NOMO-1 treated with DMSO at 0.1 percent for 48 hours (cell line): ENCODE results near the gene PHACTR1.
"Not testable (repeated sequence)": the region's sequence is repeated elsewhere in the genome, so short reads cannot be mapped to it uniquely, and the experiment has no call there.

ENCODE experiments used
- DNase-seq: peaks from one replicate; lab custom pipeline; 2025; ENCODE audit not compliant: unreplicated experiment; lab: John Stamatoyannopoulos, UW

The PHACTR1 gene

DNA sequence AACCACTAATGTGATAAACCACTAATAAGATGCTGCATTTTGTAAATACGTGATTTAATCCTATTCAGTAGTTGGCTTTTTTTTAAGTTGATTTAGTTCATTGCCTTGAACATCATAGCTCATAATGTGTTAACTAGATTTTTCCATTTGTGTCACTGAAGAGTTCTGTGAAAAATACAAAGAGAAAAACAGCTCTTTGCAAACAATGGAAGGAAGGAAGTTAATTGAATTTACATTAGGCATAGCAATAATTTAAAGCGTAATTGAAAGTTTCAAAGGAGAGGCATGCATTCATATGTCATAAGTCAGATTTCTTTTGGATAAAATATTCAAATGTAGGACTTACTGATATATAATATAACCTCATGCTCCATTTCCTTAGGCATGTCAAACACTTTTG is 509.5 kb downstream of the PHACTR1 start:
- no peak for DNase-seq

DNA sequence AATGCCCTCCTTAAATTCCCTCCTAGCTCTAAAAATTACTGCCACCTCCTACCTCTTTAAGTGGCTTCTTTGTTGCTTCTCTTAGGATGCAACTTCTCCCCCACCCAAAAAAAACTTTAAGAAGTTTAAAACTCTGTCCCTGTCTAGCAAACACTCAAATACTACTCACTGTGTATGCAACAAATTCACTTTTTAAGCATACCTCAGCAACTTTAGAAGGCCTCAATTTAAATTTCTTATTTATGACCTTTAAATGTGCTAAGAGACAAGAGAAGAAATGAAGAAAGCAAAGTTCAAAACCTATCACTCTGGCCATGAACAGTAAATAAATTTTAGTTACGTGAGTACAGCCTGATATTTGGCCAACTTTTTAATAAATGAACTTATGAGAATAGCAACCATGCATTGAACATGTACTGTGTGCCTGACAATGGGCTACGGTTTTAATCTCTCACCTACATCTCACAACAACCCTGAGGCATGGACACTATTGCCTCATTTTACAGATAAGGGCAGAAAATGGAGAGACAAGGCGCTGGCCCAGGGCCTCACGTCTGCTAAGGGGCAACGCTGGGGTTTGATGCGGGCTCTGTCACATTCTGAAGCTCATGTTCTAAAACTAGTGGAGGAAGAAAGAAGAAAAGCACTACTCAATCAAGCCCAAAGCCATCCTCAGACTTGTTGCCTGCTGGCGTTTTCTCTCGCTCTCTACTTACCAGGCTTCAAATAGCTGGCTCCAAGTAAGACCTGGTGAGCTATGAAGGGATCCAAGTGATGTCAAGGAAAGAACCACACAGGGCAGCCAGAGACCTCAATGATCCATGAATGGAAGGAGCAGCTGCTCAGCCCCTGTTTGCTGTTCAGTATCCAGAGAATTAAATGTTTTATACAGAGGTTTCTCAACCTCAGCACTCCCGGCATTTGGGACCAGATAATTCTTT is 512.0 kb downstream of the PHACTR1 start:
- DNase-seq, result no peak

GRCh38 chr6:13229205-13230085 is 512.9 kb downstream of the PHACTR1 start:
- no peak for DNase-seq

DNA sequence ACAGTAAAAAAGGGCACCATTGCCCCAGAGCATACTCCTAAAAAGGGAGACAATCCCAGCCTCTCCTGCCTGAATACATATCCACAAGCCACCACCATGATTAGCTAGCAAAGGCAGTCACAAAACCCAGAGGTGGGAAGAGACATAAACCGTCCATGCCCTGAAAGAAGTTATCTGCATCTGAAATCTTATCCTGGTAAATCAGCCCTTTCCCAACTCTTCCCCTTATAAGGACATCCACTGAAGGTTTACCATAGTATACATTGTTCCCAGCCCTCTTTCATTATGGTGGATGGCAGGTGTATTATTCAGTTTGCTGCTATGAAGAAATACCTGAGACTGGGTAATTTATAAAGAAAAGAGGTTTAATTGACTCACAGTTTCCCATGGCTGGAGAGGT is 516.5 kb downstream of the PHACTR1 start:
- no peak for DNase-seq

- DNase-seq, result no peak
Observed at GRCh38 chr6:13234130-13234529, 517.6 kb downstream of the PHACTR1 start.

DNA sequence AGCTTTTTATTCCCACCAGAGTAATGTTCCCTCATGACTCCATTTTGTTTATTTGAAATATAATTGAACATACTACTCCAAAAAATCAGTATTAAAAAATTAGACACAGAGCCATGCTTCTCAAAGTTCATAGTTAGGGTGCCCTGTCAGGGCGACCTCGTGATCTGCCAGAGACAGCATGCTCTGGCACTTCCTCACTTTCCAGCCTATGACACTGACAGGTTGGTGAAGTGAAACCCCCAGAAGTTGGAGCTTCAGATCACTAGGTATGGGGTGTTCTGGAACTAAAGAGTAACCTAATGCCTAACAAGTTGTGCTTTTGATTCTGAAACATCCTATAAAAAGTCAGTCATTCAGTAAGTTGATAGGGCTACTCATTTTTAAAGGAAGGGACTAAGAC is 518.8 kb downstream of the PHACTR1 start:
- DNase-seq, result peak; percentile 30

DNA sequence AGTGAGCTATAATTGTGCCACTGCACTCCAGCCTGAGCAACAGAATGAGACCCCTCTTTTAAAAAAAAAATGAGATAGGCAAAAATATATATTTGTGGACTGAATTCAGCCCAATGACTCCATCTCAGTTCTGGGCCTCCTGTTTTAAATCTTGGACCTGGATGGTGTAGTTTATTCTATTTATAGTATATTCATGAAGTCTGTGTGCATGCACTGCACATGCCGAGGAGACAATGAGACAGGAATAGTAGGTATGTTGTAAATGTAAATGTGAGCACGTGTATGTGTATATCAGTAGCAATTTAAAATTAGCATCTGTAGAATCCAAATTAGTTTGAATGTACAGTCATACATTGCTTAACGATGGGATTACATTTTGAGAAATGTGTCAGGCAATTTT is 520.8 kb downstream of the PHACTR1 start:
- DNase-seq, result no peak

GRCh38 chr6:13238017-13238416 is 521.5 kb downstream of the PHACTR1 start:
- DNase-seq, result no peak

DNA sequence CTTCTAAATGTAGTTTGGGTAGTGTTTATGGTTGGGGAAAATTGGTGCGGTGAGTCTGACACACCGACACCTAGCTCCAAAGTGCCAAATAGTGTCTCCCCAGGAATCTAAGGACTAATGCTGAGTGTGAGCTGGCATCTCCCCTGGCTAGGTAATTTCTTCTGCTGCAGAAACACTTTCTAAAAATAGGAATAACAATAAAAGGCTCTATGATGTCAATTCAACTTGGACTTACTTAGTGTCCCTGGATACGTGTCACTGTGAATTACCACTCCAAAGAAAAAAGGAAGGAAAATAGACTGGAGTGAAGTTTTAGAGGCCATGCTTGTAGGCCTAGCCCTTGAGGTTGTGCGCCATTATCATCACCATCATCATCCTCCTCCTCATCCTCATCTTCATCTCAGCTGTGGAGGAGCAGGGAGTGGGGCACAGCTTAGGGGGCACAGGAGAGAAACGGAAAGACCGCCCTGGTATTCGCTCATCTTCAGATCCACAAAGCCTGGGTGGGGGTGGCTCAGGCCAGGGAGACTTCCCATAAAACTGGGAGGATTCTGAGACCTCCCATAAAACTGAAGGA is 522.2 kb downstream of the PHACTR1 start:
- no peak for DNase-seq

DNA sequence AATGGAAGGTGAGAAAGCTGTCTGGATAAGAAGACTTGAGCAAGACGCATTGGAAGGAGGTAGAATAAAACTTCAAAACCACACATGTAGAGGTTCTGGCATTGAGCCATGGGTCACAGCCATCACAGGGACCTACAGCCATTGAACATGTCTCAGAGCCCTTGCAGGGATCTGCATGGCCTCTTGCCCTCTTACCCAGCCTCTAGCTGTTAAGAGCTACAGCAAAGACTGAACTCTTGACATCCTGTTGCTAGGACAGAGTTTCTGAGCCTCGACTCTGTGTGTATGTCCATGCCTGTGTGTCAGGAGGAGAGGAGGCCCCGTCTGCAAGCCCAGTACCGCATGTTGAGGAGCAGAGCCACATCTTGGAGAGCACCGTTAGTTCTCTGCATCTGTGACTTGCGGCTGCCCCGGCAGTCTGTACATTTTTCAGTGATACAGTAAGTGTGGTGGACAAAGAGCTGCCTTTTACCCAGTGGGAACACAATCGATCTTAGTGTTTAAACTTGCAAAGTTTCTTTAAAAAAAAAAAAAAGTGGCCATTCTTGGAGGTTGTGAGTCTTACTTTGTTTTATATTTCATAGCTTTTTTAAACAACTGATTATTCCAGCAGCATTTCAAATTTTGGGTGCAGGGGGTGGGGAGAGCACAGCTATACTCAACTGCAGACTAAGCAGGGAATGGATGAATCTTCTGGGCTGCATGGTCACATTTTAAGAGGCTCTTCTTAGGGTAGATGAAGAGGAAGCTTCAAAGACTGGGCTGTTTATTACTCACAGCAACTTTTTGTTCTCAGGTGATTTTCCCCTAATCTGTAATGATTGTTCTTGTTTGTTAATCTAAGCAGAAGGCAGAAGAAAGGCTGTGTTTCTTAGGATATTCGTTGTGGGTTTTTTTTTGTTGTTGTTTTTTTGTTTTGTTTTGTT is 523.2 kb downstream of the PHACTR1 start:
- DNase-seq, result no peak

DNA sequence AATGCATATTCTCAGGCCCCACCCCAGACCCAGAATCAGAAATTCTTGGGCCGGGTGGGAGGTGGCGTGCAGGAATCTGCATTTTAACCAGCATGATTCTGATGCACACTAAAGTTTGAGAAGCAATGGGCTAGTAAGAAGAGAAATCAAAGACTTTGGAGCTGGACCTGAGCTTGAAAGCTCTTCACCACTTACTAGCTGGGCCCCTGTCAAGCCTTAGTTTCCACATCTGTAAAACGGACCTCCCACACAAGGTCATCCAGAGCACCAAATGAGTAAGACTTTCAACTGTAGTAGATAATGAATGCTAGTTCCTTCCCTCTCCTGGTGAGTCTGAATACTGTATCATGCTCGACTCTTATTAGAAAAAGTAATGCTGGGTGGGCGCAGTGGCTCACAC is 524.8 kb downstream of the PHACTR1 start:
- DNase-seq, result no peak

DNA sequence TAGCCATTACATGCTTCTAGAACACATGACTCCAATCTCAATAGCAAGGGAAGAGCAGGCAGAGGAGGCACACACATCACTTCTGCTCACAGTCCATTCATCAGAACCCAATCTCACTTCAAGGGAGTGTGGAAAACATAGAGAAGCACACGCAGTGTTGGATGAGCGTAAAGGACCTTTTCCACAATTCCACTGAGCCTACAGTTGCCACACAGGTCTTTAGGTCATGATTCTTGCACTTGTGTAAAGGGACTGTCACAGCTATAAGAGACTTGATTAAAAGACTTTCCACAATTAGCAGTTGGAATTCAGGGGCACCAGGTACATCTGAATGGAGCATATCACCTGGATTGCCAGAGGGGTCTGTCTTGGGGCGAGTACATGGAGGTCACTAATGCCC is 525.6 kb downstream of the PHACTR1 start:
- DNase-seq, result no peak

DNA sequence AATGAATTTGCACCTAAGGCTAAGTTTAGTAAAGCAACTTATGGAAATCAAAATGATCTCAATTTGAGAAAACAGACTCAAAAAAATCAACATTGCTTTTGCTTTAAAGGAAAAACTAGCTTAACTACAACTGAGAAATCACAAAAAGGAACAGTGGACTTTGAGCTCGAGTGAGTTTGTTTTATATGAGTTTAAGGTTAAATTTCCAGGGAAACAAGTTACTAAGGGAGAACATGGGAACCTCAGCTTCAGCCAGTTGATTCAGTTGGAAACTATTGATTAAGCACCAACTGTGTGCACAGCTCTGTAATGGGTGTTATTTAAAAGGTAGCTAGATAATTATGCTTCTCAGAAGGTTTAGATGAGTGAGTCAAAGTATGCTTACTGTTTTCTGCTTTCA is 526.0 kb downstream of the PHACTR1 start:
- no peak for DNase-seq

- no peak for DNase-seq
Observed at GRCh38 chr6:13243033-13243432, 526.5 kb downstream of the PHACTR1 start.

GRCh38 chr6:13243745-13244144 is 527.2 kb downstream of the PHACTR1 start:
- DNase-seq, result not testable (repeated sequence)

DNA sequence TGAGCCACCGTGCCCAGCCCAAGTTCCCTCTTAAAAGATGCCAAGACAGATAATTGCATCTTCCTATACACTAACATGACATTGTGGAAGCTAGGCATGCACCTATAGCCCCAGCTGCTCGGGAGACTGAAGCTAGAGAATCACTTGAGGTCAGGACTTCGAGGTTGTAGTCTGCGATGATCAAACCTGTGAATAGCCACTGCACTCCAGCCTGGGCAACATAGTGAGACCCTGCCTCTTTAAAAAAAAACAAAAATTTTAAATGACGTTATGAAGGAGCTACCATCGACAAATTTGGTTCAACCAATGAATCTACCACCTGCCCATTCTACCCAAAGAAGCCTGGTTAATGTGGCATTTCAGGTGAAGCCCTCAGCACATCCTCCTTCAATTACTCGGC is 531.1 kb downstream of the PHACTR1 start:
- DNase-seq, result no peak

DNA sequence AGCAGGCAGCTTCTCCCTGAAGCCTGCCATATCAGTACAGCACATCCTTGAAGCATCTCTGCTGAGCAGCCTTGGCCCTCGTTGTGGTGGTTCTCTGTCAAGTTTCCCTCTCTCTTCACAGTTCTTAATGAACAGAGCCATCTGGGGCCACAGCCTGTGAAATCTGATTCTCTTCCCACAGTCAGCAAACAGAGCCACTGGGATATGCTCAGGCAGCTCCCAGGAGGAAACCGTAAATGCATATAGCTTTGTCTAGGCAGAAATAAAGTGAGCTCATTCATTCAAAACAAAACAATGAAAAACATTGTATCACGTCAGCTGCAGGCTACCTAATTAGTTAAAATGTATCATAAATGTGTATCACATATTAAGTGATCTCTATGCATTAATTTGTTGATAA is 531.5 kb downstream of the PHACTR1 start:
- DNase-seq, result no peak

- DNase-seq, result no peak
Observed at GRCh38 chr6:13248584-13248985, 532.0 kb downstream of the PHACTR1 start.

DNA sequence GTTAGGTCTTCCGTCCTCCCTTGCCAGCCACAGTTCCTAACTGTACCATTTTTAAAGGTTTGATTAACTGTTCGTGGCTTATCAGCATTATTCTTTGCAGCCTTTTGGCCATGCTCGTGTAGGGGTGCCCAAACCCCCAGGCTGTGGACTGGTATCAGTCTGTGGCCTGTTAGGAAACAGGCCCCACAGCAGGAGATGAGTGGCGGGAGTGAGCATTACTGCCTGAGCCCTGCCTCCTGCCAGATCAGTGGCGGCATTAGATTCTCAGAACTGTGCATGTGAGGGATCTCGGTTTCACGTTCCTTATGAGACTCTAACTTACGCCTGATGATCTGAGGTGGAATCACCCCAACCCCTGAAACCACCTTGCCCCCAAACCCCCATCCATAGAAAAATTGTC is 532.4 kb downstream of the PHACTR1 start:
- no peak for DNase-seq

DNA sequence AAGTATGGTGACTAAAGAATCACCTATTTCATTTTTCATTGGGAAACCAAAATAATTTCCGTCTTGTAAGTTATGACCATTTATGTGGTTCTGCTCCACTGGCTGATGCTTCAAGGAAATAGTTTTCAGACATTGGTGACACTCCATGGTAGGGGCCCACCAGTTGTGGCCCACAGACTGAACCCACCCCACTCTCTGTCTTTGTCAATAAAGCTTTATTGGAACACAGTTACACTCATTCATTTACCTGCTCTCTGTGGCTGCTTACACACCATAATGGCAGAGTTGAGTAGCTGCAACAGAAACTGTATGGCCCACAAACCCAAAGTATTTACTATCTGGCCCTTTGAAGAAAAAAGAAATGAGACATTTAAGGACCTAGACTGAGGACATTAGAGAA is 533.2 kb downstream of the PHACTR1 start:
- DNase-seq, result no peak

DNA sequence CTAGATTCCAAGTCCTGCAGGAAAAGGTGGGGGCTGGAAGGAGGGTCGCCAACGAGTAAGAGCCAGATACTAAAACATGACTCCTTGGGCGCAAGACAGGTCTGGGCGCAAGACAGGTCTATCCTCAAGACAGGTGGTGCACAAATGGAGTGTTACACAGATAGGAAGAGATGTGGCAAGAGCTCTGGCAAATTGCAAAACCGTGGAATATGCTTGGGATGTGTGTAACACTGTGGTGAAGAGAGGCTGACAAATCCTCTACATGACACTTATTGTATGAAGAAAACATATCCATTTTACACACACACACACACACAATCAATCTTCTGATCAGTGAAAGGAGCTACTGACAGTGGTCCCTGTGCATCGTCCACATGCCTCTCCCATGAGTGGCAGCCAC is 534.1 kb downstream of the PHACTR1 start:
- no peak for DNase-seq
